CD4-positive, CD25-positive, alpha-beta regulatory T cell (primary cell): Measurements from ENCODE around the gene SCP2. TPM values are rescaled to one million over a fixed set of nuclear protein-coding genes. Genes with fewer than 3 reads are reported as not detected.

ENCODE experiments used
- ATAC-seq, 2 donors: fragments of 150-1000 bp; cut with Tn5 transposase; one replicate each; pipeline ENCODE4 v1.10.0; 2021; ENCODE audit warnings: low read depth in 2 of 2, moderate number of reproducible peaks in 2 of 2, moderate library complexity in 1 of 2
- DNase-seq, 3 donors: peaks; one replicate each; pipeline versions ENCODE4 v3.0.0 to v3.0.0-alpha.2; 2012 to 2022; ENCODE audit warnings: mixed read lengths in 1 of 3
- H3K27ac ChIP-seq: one replicate; pipeline ENCODE4 v1.7.0; 2013; ENCODE audit warnings: mild to moderate bottlenecking, low read length; ENCODE audit not compliant: insufficient read depth, poor library complexity, severe bottlenecking
- H3K27me3 ChIP-seq: one replicate; pipeline ENCODE4 v1.7.0; 2013; ENCODE audit warnings: low read length; ENCODE audit not compliant: control insufficient read depth, insufficient read depth
- H3K36me3 ChIP-seq: one replicate; pipeline ENCODE4 v1.7.0; 2013; ENCODE audit warnings: mild to moderate bottlenecking, low read length, moderate library complexity; ENCODE audit not compliant: control insufficient read depth, insufficient read depth
- H3K4me1 ChIP-seq: 2 replicates; pipeline ENCODE4 v1.7.0; 2013; ENCODE audit warnings: mild to moderate bottlenecking, low read length; ENCODE audit not compliant: insufficient read depth, control insufficient read depth, poor library complexity, severe bottlenecking
- H3K4me3 ChIP-seq: one replicate; pipeline ENCODE4 v1.7.0; 2013; ENCODE audit warnings: low read depth, mild to moderate bottlenecking, low read length, moderate library complexity
- H3K9me3 ChIP-seq, 2 experiments: 1 replicate in 1 of 2; 2 replicates in 1 of 2; pipeline ENCODE4 v1.7.0; 2013; ENCODE audit warnings: low read length in 2 of 2, mild to moderate bottlenecking in 1 of 2, moderate library complexity in 1 of 2; ENCODE audit not compliant: control insufficient read depth in 2 of 2
- H3K27ac Mint-ChIP-seq, 3 donors: one replicate each; pipeline ENCODE4 v1.8.0; 2020 to 2022; ENCODE audit warnings: mild to moderate bottlenecking in 3 of 3, mixed read lengths in 3 of 3, moderate library complexity in 2 of 3
- H3K27me3 Mint-ChIP-seq: one replicate; pipeline ENCODE4 v1.8.0; 2022; ENCODE audit warnings: mild to moderate bottlenecking, mixed read lengths
- H3K36me3 Mint-ChIP-seq: one replicate; pipeline ENCODE4 v1.8.0; 2020; ENCODE audit warnings: mixed read lengths
- H3K4me1 Mint-ChIP-seq, 4 donors: one replicate each; pipeline ENCODE4 v1.8.0; 2020 to 2022; ENCODE audit warnings: mixed read lengths in 4 of 4, mild to moderate bottlenecking in 1 of 4
- H3K4me3 Mint-ChIP-seq, 4 donors: one replicate each; pipeline ENCODE4 v1.8.0; 2020 to 2022; ENCODE audit warnings: mild to moderate bottlenecking in 4 of 4, mixed read lengths in 4 of 4, moderate library complexity in 3 of 4
- H3K9me3 Mint-ChIP-seq, 7 donors: one replicate each; pipeline ENCODE4 v1.8.0; 2020 to 2022; ENCODE audit warnings: mixed read lengths in 7 of 7, mild to moderate bottlenecking in 3 of 7, moderate library complexity in 2 of 7
- polyA plus RNA-seq, 4 donors: library from polyadenylated mRNA; unstranded; fragments of 300-500 nt; fragmentation: Illumina TruSeq; gene quantifications; one replicate each; pipeline ENCODE4 v1.2.3, GENCODE V29; 2021
- total RNA-seq: library from RNA; stranded (reverse); gene quantifications from one replicate; pipeline ENCODE4 v1.2.3, GENCODE V29; 2022

The SCP2 gene
- total and polyA plus RNA-seq, 5 donors from 2014 or later: 58.9 to 213 (median 157) TPM

DNA sequence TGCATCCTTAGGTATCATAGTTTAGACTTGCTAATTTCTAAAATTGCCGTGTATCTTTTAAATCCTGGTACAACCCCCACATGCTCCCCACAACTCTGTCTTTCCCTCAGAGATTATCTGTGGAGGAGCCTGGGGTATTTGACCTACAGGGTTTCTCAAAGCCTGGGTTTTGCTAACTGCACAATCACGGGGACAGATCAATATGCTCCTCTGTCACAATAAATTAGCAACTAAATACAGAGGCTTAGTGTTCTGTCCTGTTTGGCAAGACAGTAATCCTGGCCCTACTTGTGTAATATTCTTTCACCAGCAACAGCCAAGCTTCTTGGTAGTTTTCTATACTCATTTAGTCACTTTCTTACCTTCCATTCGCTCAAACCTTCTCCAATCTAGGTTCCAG is 14.1 kb upstream of the SCP2 start:
- no peaks in the 10 kb centered on the region for H3K9me3 Mint-ChIP-seq
- H3K27me3 Mint-ChIP-seq: no peaks in the 10 kb centered on the region
- H3K36me3 Mint-ChIP-seq: peaks cover 8% of the 10 kb centered on the region
- no peaks in the 10 kb centered on the region for H3K27me3 ChIP-seq
- no peaks in the 10 kb centered on the region for H3K4me1 ChIP-seq
- DNase-seq (no peak), ATAC-seq (no peak)
- H3K36me3 ChIP-seq: peaks cover 7% of the 10 kb centered on the region
- peak overlapping the region in 1 of 3 donors; percentile 34 for H3K27ac Mint-ChIP-seq
- no peak overlapping the region for H3K4me3 ChIP-seq
- H3K4me3 Mint-ChIP-seq: no peak overlapping the region
- no peak overlapping the region for H3K27ac ChIP-seq
- H3K4me1 Mint-ChIP-seq: peaks cover 0 to 8% (median 5%) of the 10 kb centered on the region in 4 donors
- no peaks in the 10 kb centered on the region for H3K9me3 ChIP-seq

DNA sequence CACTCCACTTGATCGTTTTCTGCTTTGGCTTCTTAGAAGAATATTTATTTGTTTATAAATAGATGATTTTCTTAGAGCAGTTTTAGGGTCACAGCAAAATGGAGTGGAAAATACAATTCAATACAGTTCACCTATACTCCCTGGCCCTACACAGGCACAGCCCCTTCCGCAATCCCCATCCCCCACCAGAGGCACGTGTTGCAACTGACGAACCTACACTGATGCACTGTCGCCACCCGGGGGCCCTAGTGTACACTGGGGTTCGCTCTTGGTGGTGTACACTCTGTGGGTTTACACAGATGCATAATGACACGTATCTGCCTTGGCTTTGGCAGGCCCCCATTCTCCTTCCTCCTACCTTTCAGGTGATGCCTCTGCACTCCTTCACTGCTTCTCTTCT is 13.5 kb upstream of the SCP2 start:
- DNase-seq: no peak
- Histone ChIP-seq H3K4me3 (no peak overlapping the region), H3K9me3 (no peaks in the 10 kb centered on the region), H3K27me3 (no peaks in the 10 kb centered on the region), H3K27ac (no peak overlapping the region), H3K36me3 (peaks cover 7% of the 10 kb centered on the region), H3K4me1 (no peaks in the 10 kb centered on the region)
- peaks cover 0 to 8% (median 5%) of the 10 kb centered on the region in 4 donors for H3K4me1 Mint-ChIP-seq
- no peaks in the 10 kb centered on the region for H3K27me3 Mint-ChIP-seq
- no peak overlapping the region for H3K4me3 Mint-ChIP-seq
- no peaks in the 10 kb centered on the region for H3K9me3 Mint-ChIP-seq
- H3K36me3 Mint-ChIP-seq: peaks cover 8% of the 10 kb centered on the region
- no peak overlapping the region for H3K27ac Mint-ChIP-seq
- ATAC-seq: no peak

DNA sequence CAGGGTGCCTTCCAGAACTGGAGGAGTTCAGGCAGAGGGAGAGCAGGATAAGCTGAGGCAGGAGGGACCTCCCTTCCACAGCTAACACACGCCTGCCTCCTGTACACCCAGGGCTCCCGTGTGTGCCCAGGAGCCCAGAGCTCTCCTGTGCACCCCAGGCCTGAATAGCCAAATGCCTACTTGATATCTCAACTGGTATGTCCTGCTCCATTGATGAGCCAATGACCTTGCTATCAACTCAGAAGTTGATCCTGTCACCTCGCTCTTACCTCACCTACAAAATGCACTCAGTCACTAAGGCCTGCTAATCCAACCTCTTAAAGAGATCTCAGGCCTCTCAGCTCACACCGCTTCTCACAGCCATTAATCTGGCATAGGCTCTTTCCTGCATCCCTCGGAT is 12.6 kb upstream of the SCP2 start:
- Mint-ChIP-seq H3K27me3 (no peaks in the 10 kb centered on the region), H3K9me3 (no peaks in the 10 kb centered on the region), H3K27ac (no peak overlapping the region), H3K4me3 (no peak overlapping the region), H3K4me1 (peaks cover 0 to 16% (median 9%) of the 10 kb centered on the region in 4 donors), H3K36me3 (peaks cover 8% of the 10 kb centered on the region)
- Histone ChIP-seq H3K27me3 (no peaks in the 10 kb centered on the region), H3K36me3 (peaks cover 7% of the 10 kb centered on the region), H3K27ac (no peak overlapping the region), H3K9me3 (no peaks in the 10 kb centered on the region), H3K4me3 (no peak overlapping the region), H3K4me1 (peaks cover 2% of the 10 kb centered on the region)
- DNase-seq: no peak
- no peak for ATAC-seq

DNA sequence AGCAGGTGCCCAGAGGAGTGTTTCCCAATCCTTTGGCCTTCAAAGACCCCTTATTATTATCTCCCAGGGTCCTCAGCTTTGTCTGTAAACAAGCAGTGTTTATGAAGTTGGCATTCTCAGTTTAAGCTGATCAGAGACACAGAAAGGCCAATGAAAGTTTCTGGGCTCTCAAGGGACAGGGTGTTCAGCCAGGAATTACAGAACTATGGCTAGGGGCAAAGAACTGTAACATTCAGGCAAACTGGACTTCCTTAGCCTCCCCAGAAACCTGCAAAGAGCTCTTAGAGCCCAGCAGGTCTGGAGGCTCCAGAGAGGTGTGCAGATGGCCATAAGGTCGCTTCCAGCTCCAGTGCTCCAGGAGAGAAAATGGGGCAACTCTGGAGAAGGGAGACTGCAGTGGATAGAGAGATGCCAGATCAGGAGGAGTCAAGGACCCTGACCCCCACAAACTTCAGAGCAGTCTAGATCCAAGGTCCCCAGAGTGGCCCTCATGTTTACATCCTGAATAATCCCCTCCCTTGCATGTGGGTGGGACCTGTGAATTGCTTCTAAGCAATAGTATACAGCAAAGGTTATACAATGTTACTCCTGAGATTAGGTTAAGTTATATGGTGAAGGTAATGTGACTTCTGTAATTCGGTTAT is 11.7 kb upstream of the SCP2 start:
- no peak for DNase-seq
- ATAC-seq: no peak
- peaks cover 4% of the 10 kb centered on the region for H3K36me3 Mint-ChIP-seq
- no peaks in the 10 kb centered on the region for H3K9me3 Mint-ChIP-seq
- Histone ChIP-seq H3K4me1 (peaks cover 11% of the 10 kb centered on the region), H3K4me3 (no peak overlapping the region), H3K27me3 (no peaks in the 10 kb centered on the region), H3K36me3 (peaks cover 7% of the 10 kb centered on the region), H3K9me3 (no peaks in the 10 kb centered on the region), H3K27ac (no peak overlapping the region)
- H3K4me1 Mint-ChIP-seq: peaks cover 7 to 25% (median 18%) of the 10 kb centered on the region in 4 donors
- H3K27ac Mint-ChIP-seq: no peak overlapping the region
- no peak overlapping the region for H3K4me3 Mint-ChIP-seq
- H3K27me3 Mint-ChIP-seq: no peaks in the 10 kb centered on the region

DNA sequence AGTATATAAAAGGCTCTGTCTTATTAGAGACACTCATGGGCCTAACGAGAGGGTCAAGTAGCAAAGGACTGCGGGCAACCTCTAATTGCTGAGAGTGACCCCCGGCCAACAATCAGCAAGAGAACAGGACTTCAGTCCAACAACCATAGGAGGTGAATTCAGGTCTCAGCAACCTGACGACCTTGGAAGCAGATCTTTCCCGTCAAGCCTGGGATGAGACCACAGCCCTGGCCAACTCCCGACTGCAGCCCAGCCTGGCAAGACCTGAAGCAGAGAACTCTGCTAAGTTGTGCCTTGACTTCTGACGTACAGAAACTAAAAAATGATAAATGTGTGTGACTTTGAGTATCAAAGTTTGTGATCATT is 11.2 kb upstream of the SCP2 start:
- DNase-seq (no peak), ATAC-seq (no peak)
- Histone ChIP-seq H3K4me1 (peaks cover 16% of the 10 kb centered on the region), H3K27me3 (no peaks in the 10 kb centered on the region), H3K4me3 (no peak overlapping the region), H3K9me3 (no peaks in the 10 kb centered on the region), H3K36me3 (peaks cover 7% of the 10 kb centered on the region), H3K27ac (no peak overlapping the region)
- Mint-ChIP-seq H3K4me3 (no peak overlapping the region), H3K9me3 (no peaks in the 10 kb centered on the region), H3K4me1 (peaks cover 12 to 30% (median 21%) of the 10 kb centered on the region in 4 donors), H3K27me3 (no peaks in the 10 kb centered on the region), H3K36me3 (peaks cover 4% of the 10 kb centered on the region), H3K27ac (peak overlapping the region in 1 of 3 donors; percentile 16)

DNA sequence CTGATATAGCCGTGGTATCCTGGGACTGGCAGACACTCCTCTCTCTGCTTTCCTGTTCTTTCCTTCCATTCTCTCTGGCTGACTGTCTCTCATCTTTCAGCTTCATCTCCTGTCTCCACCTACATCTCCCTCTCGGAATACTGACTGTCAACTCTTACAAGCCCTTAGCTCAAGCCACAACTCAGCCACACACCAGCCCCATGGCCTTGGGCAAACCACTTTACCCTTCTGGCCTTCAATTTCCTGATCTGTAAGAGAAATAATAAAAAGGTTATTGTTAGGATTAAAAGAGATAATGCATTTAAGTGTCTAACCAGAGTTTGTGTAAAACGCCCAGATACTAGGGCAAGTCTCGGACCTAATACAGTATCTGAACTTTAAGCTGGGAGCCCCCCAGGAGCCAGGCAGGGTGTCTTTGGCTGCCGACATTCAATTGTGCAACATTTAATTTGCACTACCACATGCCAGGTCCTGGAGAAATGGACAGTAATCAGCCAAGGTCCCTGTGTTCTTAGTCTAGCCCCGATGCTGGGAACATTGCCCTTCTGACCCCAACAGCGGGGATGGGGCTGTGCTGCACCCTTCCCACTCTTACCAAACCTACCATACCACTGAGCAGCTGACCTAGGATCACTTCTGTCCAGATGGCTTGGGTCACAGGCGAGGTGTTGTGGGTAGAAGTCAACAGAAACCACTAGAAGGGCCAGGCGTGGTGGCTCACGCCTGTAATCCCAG is 10.7 kb upstream of the SCP2 start:
- Mint-ChIP-seq H3K4me3 (no peak overlapping the region), H3K36me3 (peaks cover 4% of the 10 kb centered on the region), H3K27me3 (no peaks in the 10 kb centered on the region), H3K27ac (peak overlapping the region in 1 of 3 donors; percentile 16), H3K4me1 (peaks cover 12 to 30% (median 21%) of the 10 kb centered on the region in 4 donors), H3K9me3 (no peaks in the 10 kb centered on the region)
- Histone ChIP-seq H3K4me3 (no peak overlapping the region), H3K27me3 (no peaks in the 10 kb centered on the region), H3K9me3 (no peaks in the 10 kb centered on the region), H3K27ac (no peak overlapping the region), H3K36me3 (peaks cover 7% of the 10 kb centered on the region), H3K4me1 (peaks cover 20% of the 10 kb centered on the region)
- ATAC-seq (no peak), DNase-seq (no peak)

DNA sequence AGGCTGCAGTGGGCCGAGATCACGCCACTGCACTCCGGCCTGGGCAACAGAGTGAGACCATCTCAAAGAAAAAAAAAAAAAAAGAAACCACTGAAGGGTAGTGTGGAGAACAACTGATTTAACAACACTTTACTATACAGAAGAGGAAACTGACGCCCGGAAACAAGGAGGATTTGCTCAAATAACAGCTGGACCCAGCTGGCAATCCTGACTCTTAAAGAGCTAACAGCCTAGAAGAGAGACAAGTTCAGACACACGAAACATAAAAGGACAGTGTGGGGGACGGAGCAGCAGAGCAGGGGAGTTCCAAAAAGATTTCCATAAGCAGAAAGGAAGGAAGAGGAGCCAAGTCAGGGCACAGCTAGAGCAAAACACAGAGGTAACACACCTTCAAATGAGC is 9.9 kb upstream of the SCP2 start:
- Mint-ChIP-seq H3K27ac (no peak overlapping the region), H3K27me3 (peaks cover 4% of the 10 kb centered on the region), H3K4me3 (peak overlapping the region in 1 of 4 donors; percentile 3), H3K9me3 (no peaks in the 10 kb centered on the region), H3K36me3 (peaks cover 4% of the 10 kb centered on the region), H3K4me1 (peaks cover 16 to 36% (median 26%) of the 10 kb centered on the region in 4 donors)
- no peak overlapping the region for H3K4me3 ChIP-seq
- H3K36me3 ChIP-seq: peaks cover 7% of the 10 kb centered on the region
- no peaks in the 10 kb centered on the region for H3K9me3 ChIP-seq
- ATAC-seq (no peak), DNase-seq (no peak)
- no peaks in the 10 kb centered on the region for H3K27me3 ChIP-seq
- peaks cover 28% of the 10 kb centered on the region for H3K4me1 ChIP-seq
- H3K27ac ChIP-seq: no peak overlapping the region

DNA sequence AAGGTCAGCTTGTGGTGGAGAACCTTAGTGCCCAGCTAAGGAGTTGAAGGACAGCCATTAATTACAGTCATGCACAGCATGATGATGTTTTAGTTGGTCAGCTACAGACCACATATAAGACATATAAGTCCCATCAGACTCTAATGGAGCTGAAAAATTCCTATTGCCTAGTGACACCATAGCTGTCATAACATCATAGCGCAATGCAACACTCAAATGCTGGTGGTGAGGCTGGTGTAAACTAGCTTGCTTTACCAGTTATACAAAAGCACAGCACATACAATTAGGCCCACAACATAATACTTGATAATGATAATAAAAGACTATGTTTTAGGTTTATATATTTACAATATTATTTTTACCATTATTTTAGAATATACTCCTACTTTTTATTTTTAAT is 9.5 kb upstream of the SCP2 start:
- Mint-ChIP-seq H3K36me3 (peaks cover 4% of the 10 kb centered on the region), H3K4me1 (peaks cover 16 to 36% (median 26%) of the 10 kb centered on the region in 4 donors), H3K9me3 (no peaks in the 10 kb centered on the region), H3K4me3 (peak overlapping the region in 1 of 4 donors; percentile 3), H3K27me3 (peaks cover 4% of the 10 kb centered on the region), H3K27ac (no peak overlapping the region)
- Histone ChIP-seq H3K27ac (no peak overlapping the region), H3K4me3 (no peak overlapping the region), H3K4me1 (peaks cover 30% of the 10 kb centered on the region), H3K36me3 (peaks cover 7% of the 10 kb centered on the region), H3K27me3 (no peaks in the 10 kb centered on the region), H3K9me3 (no peaks in the 10 kb centered on the region)
- DNase-seq: no peak
- ATAC-seq: no peak
